ENCODE measurements around the gene EBI3.

EBI3 gene

GRCh38 chr19:4208385-4209094 lies 20.8 kb upstream of the EBI3 start:
- H3K27ac ChIP-seq = no peak overlapping the region
- no peaks in the 10 kb centered on the region for H3K4me1 ChIP-seq (ENCODE audit: control insufficient read depth in 1 of 2, insufficient read depth in 1 of 2, low read depth in 1 of 2, low read length in 1 of 2)
- H3K9me3 ChIP-seq = no peaks in the 10 kb centered on the region
- no peak overlapping the region for H3K4me3 ChIP-seq (ENCODE audit: low read depth in 1 of 2, low read length in 1 of 2)
- peaks cover 4% of the 10 kb centered on the region for H3K27me3 ChIP-seq
- no peaks in the 10 kb centered on the region for H3K36me3 ChIP-seq
- no peak for TF ChIP-seq CTCF (IDR thresholded peaks at IDR 0.05)

GRCh38 chr19:4210166-4210731 lies 19.1 kb upstream of the EBI3 start:
- no peaks in the 10 kb centered on the region for H3K4me1 ChIP-seq (ENCODE audit: control insufficient read depth in 1 of 2, insufficient read depth in 1 of 2, low read depth in 1 of 2, low read length in 1 of 2)
- peaks cover 4% of the 10 kb centered on the region for H3K27me3 ChIP-seq
- no peaks in the 10 kb centered on the region for H3K36me3 ChIP-seq
- H3K9me3 ChIP-seq = no peaks in the 10 kb centered on the region
- no peak overlapping the region for H3K4me3 ChIP-seq (ENCODE audit: low read depth in 1 of 2, low read length in 1 of 2)
- H3K27ac ChIP-seq = no peak overlapping the region
- no peak for TF ChIP-seq CTCF (IDR thresholded peaks at IDR 0.05)

- no peaks in the 10 kb centered on the region for H3K4me1 ChIP-seq (ENCODE audit: control insufficient read depth in 1 of 2, insufficient read depth in 1 of 2, low read depth in 1 of 2, low read length in 1 of 2)
- H3K36me3 ChIP-seq = no peaks in the 10 kb centered on the region
- peaks cover 4% of the 10 kb centered on the region for H3K27me3 ChIP-seq
- H3K27ac ChIP-seq = no peak overlapping the region
- H3K4me3 ChIP-seq (ENCODE audit: low read depth in 1 of 2, low read length in 1 of 2) = no peak overlapping the region
- H3K9me3 ChIP-seq = no peaks in the 10 kb centered on the region
- TF ChIP-seq CTCF (IDR thresholded peaks at IDR 0.05) = no peak
Observed at GRCh38 chr19:4213116-4213515, 16.2 kb upstream of the EBI3 start.

GRCh38 chr19:4215807-4216206 lies 13.5 kb upstream of the EBI3 start:
- no peak overlapping the region for H3K27ac ChIP-seq
- peaks cover 4% of the 10 kb centered on the region for H3K27me3 ChIP-seq
- TF ChIP-seq CTCF (IDR thresholded peaks at IDR 0.05) = no peak
- no peaks in the 10 kb centered on the region for H3K36me3 ChIP-seq
- H3K4me1 ChIP-seq (ENCODE audit: control insufficient read depth in 1 of 2, insufficient read depth in 1 of 2, low read depth in 1 of 2, low read length in 1 of 2) = no peaks in the 10 kb centered on the region
- no peak overlapping the region for H3K4me3 ChIP-seq (ENCODE audit: low read depth in 1 of 2, low read length in 1 of 2)
- no peaks in the 10 kb centered on the region for H3K9me3 ChIP-seq

GRCh38 chr19:4216846-4217245 lies 12.5 kb upstream of the EBI3 start:
- Histone ChIP-seq H3K27me3 (peaks cover 4% of the 10 kb centered on the region), H3K27ac (no peak overlapping the region), H3K4me3 (ENCODE audit: low read depth in 1 of 2, low read length in 1 of 2) (no peak overlapping the region), H3K36me3 (no peaks in the 10 kb centered on the region), H3K4me1 (ENCODE audit: control insufficient read depth in 1 of 2, insufficient read depth in 1 of 2, low read depth in 1 of 2, low read length in 1 of 2) (no peaks in the 10 kb centered on the region), H3K9me3 (no peaks in the 10 kb centered on the region)
- no peak for TF ChIP-seq CTCF (IDR thresholded peaks at IDR 0.05)

Data from neutrophil (primary cell).